Astrocyte of the cerebellum (primary cell): ENCODE results near the gene CD72.

Experiments
- DNase-seq: peaks from one replicate; pipeline ENCODE4 v3.0.0-alpha.2; 2011; ENCODE audit warnings: low read depth
- H3K4me3 ChIP-seq: 2 replicates; pipeline ENCODE4 v1.5.1; 2011; ENCODE audit warnings: mild to moderate bottlenecking, low read depth, low read length, moderate library complexity
- in situ Hi-C: cut with HindIII; loops from 2 replicates; pipeline ENCODE4 v1.10.0; 2017; ENCODE audit warnings: low sequenced_read_pairs
- TF ChIP-seq, protein P1 (sequence below): IDR thresholded peaks from 2 replicates; pipeline ENCODE4 v1.5.1; 2012; ENCODE audit warnings: low read length, low read depth, moderate library complexity, mild to moderate bottlenecking; ENCODE audit errors: missing control alignments

CD72 gene, protein sequence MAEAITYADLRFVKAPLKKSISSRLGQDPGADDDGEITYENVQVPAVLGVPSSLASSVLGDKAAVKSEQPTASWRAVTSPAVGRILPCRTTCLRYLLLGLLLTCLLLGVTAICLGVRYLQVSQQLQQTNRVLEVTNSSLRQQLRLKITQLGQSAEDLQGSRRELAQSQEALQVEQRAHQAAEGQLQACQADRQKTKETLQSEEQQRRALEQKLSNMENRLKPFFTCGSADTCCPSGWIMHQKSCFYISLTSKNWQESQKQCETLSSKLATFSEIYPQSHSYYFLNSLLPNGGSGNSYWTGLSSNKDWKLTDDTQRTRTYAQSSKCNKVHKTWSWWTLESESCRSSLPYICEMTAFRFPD

GRCh38 chr9:35618325-35618727 is at the start of gene CD72:
CD72 (minus strand) TSS chr9:35618413; CDS start chr9:35618303, 110 bp downstream.
- TF ChIP-seq, protein P1, sequence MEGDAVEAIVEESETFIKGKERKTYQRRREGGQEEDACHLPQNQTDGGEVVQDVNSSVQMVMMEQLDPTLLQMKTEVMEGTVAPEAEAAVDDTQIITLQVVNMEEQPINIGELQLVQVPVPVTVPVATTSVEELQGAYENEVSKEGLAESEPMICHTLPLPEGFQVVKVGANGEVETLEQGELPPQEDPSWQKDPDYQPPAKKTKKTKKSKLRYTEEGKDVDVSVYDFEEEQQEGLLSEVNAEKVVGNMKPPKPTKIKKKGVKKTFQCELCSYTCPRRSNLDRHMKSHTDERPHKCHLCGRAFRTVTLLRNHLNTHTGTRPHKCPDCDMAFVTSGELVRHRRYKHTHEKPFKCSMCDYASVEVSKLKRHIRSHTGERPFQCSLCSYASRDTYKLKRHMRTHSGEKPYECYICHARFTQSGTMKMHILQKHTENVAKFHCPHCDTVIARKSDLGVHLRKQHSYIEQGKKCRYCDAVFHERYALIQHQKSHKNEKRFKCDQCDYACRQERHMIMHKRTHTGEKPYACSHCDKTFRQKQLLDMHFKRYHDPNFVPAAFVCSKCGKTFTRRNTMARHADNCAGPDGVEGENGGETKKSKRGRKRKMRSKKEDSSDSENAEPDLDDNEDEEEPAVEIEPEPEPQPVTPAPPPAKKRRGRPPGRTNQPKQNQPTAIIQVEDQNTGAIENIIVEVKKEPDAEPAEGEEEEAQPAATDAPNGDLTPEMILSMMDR: no peak
- DNase-seq: no peak
- peak within 1 kb of the TSS; percentile 29 for H3K4me3 ChIP-seq
- in situ Hi-C loops: no loop called here

DNA sequence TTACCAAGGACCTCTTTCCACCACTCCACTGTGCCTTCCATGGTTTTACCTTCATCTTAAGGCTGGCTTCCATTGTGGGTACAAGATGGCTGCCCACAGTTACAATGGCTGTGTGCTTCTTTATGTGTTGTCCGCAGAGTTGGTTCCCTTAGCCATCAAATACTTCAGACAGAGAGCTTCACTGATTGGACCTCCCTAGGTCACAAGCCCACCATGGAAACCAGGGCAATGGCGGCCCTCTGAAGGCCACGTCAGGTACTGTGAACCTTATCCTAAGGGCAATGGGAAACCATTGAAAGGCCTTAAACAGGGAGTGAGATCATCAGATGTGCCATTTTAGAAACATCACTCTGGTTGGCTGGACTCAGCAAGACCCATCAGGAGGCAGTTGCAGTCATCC is 49.7 kb upstream of the CD72 start:
- in situ Hi-C loops: no loop called here
- TF ChIP-seq, protein P1: no peak
- DNase-seq: no peak
- no peak overlapping the region for H3K4me3 ChIP-seq

DNA sequence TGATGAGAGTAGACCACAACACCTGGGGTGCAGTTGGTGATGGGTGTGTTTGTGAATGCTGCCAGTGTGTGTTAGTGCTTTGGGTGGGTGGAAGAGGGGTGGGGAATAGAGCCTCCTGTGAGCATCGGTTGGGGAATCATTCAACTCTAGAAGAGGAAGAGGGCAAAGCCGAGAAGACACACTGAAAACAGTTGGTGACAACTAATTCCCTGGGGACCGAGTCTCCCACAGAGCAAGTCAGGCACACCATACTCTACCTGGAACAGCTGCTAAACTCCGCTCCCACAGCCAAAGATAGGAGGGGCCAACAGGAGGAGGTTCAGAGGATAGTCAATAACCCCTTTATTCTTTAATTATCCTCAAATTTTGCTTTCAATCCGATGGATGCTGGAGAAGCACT is 48.3 kb upstream of the CD72 start:
- no peak for DNase-seq
- in situ Hi-C loops: no loop called here
- TF ChIP-seq, protein P1: no peak
- H3K4me3 ChIP-seq: no peak overlapping the region

GRCh38 chr9:35666045-35666444 is 47.8 kb upstream of the CD72 start:
- DNase-seq: no peak
- in situ Hi-C loops: no loop called here

GRCh38 chr9:35665471-35665818 is 47.2 kb upstream of the CD72 start:
- H3K4me3 ChIP-seq: peak overlapping the region; percentile 48
- TF ChIP-seq, protein P1: no peak
- DNase-seq: no peak
- in situ Hi-C loops: no loop called here

More at GRCh38 chr9:35666045-35666444, 47.8 kb upstream of the CD72 start:
- no peak overlapping the region for H3K4me3 ChIP-seq
- TF ChIP-seq, protein P1: no peak

DNA sequence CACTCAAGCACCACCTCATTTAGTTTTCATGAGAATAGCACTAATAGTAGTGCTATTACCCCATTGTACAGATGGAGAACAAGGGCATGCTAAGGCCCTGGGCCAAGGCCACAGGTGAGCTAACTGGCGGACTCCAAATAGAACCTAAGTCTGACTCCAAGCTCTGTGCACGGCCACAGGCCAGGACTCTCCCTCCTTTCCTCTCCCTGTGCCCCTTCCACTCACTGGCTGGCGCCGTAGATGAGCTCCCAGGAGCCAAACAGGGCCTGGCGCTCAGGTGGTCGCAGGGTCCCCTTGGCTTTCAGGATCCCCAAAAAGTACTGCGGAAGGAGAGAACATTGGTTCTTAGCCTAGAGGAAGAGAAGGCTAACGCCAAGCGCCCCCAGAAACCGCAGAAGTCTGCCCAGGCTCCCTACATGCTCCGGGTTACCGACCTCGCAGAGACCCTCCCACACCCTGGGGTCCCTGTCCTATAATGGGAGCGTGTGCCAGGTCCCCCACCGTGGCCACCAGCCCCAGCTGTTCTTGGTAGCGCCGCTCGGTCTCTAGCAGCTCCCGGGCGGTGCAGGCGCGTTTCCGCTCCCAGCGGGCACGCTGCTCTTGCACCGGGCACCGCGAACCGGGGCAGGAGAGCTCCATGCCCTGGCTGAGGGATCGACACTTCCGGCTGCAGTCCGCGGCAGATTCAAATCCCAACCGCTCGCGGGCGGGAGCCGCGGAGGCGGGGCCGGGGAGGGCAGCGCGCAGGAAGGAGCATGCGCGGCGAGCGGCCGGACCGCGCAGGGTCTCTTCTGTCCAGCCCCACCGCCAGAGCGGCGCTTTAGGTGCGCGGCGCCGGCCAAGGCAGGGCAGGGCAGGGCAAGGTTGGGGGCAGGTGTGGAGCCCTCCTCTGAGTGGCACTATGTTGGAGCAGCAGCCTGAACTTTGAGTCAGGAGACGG is 46.6 kb upstream of the CD72 start, which contains the start of gene ARHGEF39:
TSS of gene ARHGEF39 (minus strand) at position 665 of the 940 bp plus-strand sequence. CDS start at position 639, 26 bp downstream.
- H3K4me3 ChIP-seq: peak within 1 kb of the TSS; percentile 48
- in situ Hi-C loops: no loop called here
- TF ChIP-seq, protein P1: peak; percentile 28
- no peak for DNase-seq
